Psoas muscle (tissue), 8 donors: Measurements from ENCODE around the gene KLF9. TPM values are rescaled to one million over a fixed set of nuclear protein-coding genes. Genes with fewer than 3 reads are reported as not detected.

Experiments used
- ATAC-seq, 4 donors: fragments of 200-7000 bp; cut with Tn5 transposase; one replicate each; pipeline ENCODE4 v1.9.1; 2020; ENCODE audit warnings: moderate library complexity in 3 of 4, mild to moderate bottlenecking in 2 of 4
- DNase-seq, 2 donors: peaks; one replicate each; pipeline ENCODE4 v3.0.0-alpha.2; 2020
- H3K27ac ChIP-seq: fragments of 200-600 bp; one replicate; pipeline ENCODE4 v1.8.0; 2022
- H3K27me3 ChIP-seq, 3 donors: fragments of 200-600 bp in 1 of 3; one replicate each; pipeline versions ENCODE4 v1.6.1 to v1.8.0; 2013 to 2022; ENCODE audit warnings: low read length in 2 of 3, mild to moderate bottlenecking in 2 of 3, moderate library complexity in 1 of 3; ENCODE audit not compliant: insufficient read depth in 3 of 3
- H3K36me3 ChIP-seq, 2 donors: fragments of 200-600 bp in 1 of 2; one replicate each; pipeline versions ENCODE4 v1.6.1 to v1.8.0; 2013 to 2022; ENCODE audit warnings: low read depth in 1 of 2, mild to moderate bottlenecking in 1 of 2, moderate library complexity in 1 of 2; ENCODE audit not compliant: insufficient read depth in 1 of 2
- H3K4me1 ChIP-seq: fragments of 200-600 bp; one replicate; pipeline ENCODE4 v1.8.0; 2022
- H3K4me3 ChIP-seq: fragments of 200-600 bp; one replicate; pipeline ENCODE4 v1.8.0; 2022; ENCODE audit warnings: mild to moderate bottlenecking
- H3K9me3 ChIP-seq: fragments of 200-600 bp; one replicate; pipeline ENCODE4 v1.8.0; 2022
- CTCF ChIP-seq: fragments of 200-600 bp; IDR thresholded peaks from one replicate; pipeline ENCODE4 v1.8.0; 2022; ENCODE audit warnings: antibody characterized with exemption
- WGBS, 3 donors: extraction: QIAGEN DNeasy Blood & Tissue Kit; methylation state at CpG; one replicate each; pipeline versions ENCODE4 v1.1.6 to v1.1.7; 2013; 5-methylcytosine and 5-hydroxymethylcytosine counted together
- intact Hi-C, 2 donors: fragments of 100-400 bp; cut with DNase I; formaldehyde crosslinking; loops; one replicate each; pipeline versions ENCODE4 v1.11.0 to v1.14.2; 2022
- polyA plus RNA-seq, 3 donors: library from polyadenylated mRNA; stranded (reverse); fragments of 200-250 nt; gene quantifications; one replicate each; pipeline ENCODE4 v1.2.3, GENCODE V29; 2013
- total RNA-seq, 4 donors: library from RNA; stranded (reverse); fragmentation: NEBNext Ultra II Directional in 2 of 4; extraction: Animal tissue kit (Norgen Biotek cat#: 25700) in 2 of 4; gene quantifications; one replicate each; pipeline versions ENCODE4 v1.2.1 to v1.2.4, GENCODE V29; 2021 to 2023
- donor health status: healthy with polysubstance abuse.
- donor health status: DM: no; HTN: no; CAD: no; lungs with moderate emphysema.
- donor health status: Bipolar disorder and iron deficiency.
- donor health status: healthy.
- donor health status: DM: yes; HTN: yes; CAD: no.
- donor health status: DM: no; HTN: no; CAD: no.
- donor health status: DM: no; HTN: no; CAD: no.
- donor health status: DM: yes; HTN: yes; CAD: no.

Gene KLF9
- total and polyA plus RNA-seq, 7 donors: 29.5 to 178 (median 64.4) TPM

GRCh38 chr9:70382046-70382708 lies 32.3 kb downstream of the KLF9 start:
- ATAC-seq (peak in 3 of 4 donors; percentile 18 to 52 (median 49)), DNase-seq (no peak)
- peaks cover 45% of the 10 kb centered on the region for H3K4me1 ChIP-seq
- 55 to 71% (median 56%) methylated on average over 6 of the region's 6 CpGs for WGBS, 3 donors
- H3K27me3 ChIP-seq: no peaks in the 10 kb centered on the region
- H3K9me3 ChIP-seq: no peaks in the 10 kb centered on the region
- H3K4me3 ChIP-seq: no peak overlapping the region
- intact Hi-C loops: no loop called here
- peaks cover 0 to 13% of the 10 kb centered on the region in 2 donors for H3K36me3 ChIP-seq
- peak overlapping the region; percentile 13 for H3K27ac ChIP-seq
- no peak for TF ChIP-seq CTCF

- DNase-seq (no peak), ATAC-seq (no peak)
- no peak overlapping the region for H3K27ac ChIP-seq
- WGBS, 3 donors: 67 to 86% (median 77%) methylated on average over 17 of the region's 17 CpGs
- intact Hi-C loops: no loop called here
- no peaks in the 10 kb centered on the region for H3K9me3 ChIP-seq
- no peaks in the 10 kb centered on the region for H3K27me3 ChIP-seq
- TF ChIP-seq CTCF: no peak
- H3K4me3 ChIP-seq: no peak overlapping the region
- no peaks in the 10 kb centered on the region for H3K36me3 ChIP-seq
- H3K4me1 ChIP-seq: peaks cover 21% of the 10 kb centered on the region
These were observed 39.4 kb downstream of the KLF9 start for GRCh38 chr9:70374962-70375618.

DNA sequence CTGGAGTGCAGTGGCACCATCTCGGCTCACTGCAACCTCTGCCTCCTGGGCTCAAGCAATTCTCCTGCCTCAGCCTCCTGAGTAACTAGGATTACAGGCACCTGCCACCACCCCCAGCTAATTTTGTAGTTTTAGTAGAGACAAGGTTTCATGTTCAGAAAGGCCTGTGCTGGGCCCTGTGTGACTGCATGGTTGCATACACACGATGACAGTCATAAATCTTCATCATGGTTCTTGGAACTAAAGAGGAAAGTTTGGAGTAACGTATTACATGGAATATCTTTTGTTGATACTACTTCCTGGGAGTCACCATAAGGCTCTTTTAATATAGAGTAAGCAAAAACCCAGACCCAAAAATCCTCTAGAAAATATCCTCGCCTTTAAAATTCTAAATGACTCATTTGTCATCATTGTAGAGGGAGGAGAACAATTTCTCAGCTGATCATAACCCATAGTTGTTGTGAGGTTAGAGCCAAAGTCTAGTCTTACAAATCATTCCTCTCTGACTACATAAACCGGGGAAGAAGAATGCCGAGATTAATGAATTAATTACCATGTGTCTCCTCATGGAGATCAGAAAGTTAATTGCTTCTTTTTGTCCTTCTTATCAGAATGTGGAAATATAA lies 47.0 kb downstream of the KLF9 start:
- Histone ChIP-seq H3K27ac (peak overlapping the region; percentile 2), H3K36me3 (no peaks in the 10 kb centered on the region), H3K9me3 (no peaks in the 10 kb centered on the region), H3K27me3 (no peaks in the 10 kb centered on the region), H3K4me1 (peaks cover 9% of the 10 kb centered on the region), H3K4me3 (no peak overlapping the region)
- 47 to 69% (median 50%) methylated on average over 6 of the region's 6 CpGs for WGBS, 3 donors
- TF ChIP-seq CTCF: no peak
- DNase-seq: no peak
- peak; percentile 37 to 76 (median 64) for ATAC-seq
- intact Hi-C loops: no loop called here

DNA sequence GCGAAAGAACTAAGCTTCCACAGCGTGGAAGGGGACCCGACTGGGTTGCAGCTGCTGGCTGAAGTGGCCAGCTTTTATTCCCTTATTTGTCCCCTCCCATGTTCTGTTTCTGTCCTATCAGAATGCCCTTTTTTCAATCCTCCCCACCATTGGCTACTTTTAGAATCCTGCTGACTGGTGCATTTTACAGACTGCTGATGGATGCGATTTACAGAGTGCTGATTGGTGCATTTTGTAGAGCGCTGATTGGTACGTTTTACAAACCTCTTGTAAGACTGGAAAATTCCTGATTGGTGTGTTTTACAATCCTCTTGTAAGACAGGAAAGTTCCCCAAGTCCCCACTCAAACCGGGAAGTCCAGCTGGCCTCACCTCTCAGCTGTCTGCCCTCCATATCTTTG lies 50.7 kb downstream of the KLF9 start:
- TF ChIP-seq CTCF: no peak
- intact Hi-C loops: no loop called here
- Histone ChIP-seq H3K27ac (no peak overlapping the region), H3K4me3 (no peak overlapping the region), H3K9me3 (no peaks in the 10 kb centered on the region), H3K36me3 (no peaks in the 10 kb centered on the region), H3K27me3 (no peaks in the 10 kb centered on the region), H3K4me1 (peaks cover 9% of the 10 kb centered on the region)
- DNase-seq (no peak), ATAC-seq (no peak)
- 95 to 97% (median 96%) methylated on average over 7 of the region's 7 CpGs for WGBS, 3 donors
